K562 (cell line): Measurements from ENCODE around the gene RNF212B. TPM values are rescaled to one million over a fixed set of nuclear protein-coding genes. Genes with fewer than 3 reads are reported as not detected.
A peak's percentile ranks its signal among the peaks of the same experiment; 100 is the strongest.

Experiments used
- ATF1 ChIP-seq, 2 experiments: fragments of 450-650 bp in 1 of 2; IDR thresholded peaks; 2 replicates each; pipeline ENCODE4 v1.6.1; 2016; ENCODE audit warnings: missing compliant biosample characterization in 1 of 2, missing genetic modification characterization in 1 of 2
- BMI1 ChIP-seq: fragments of 150-350 bp; IDR thresholded peaks from 2 replicates; pipeline ENCODE4 v1.6.1; 2014; ENCODE audit warnings: low read length
- CBX8 ChIP-seq: fragments of 200-600 bp; sonication (generic); IDR thresholded peaks from 2 replicates; pipeline ENCODE4 v1.6.1; 2012; ENCODE audit warnings: borderline replicate concordance, mixed run types, low read depth, mild to moderate bottlenecking, moderate library complexity, mixed read lengths, low read length, control low read depth, inconsistent platforms; ENCODE audit not compliant: poor library complexity, severe bottlenecking; ENCODE audit errors: extremely low read depth
- E2F8 ChIP-seq: fragments of 450-650 bp; IDR thresholded peaks from 2 replicates; pipeline ENCODE4 v1.7.1; 2018; ENCODE audit warnings: mild to moderate bottlenecking, low read depth; ENCODE audit not compliant: partially characterized antibody
- EHMT2 ChIP-seq: fragments of 450-650 bp; IDR thresholded peaks from 2 replicates; pipeline ENCODE4 v1.6.1; 2018; ENCODE audit warnings: antibody characterized with exemption
- EP300 ChIP-seq: IDR thresholded peaks from 2 replicates; pipeline ENCODE4 v1.6.1; 2012; ENCODE audit warnings: low read length, improper control_type of control experiment
- GTF3C2 ChIP-seq: IDR thresholded peaks from 3 replicates; pipeline ENCODE4 v1.6.1; 2011; ENCODE audit warnings: borderline replicate concordance, mild to moderate bottlenecking, moderate library complexity; ENCODE audit not compliant: insufficient read length; ENCODE audit errors: extremely low read depth
- NR2C2 ChIP-seq, 2 experiments: fragments of 200-800 bp in 1 of 2; sonication (Bioruptor generic) in 1 of 2; sonication (generic) in 1 of 2; formaldehyde crosslinking in 1 of 2; IDR thresholded peaks; 2 replicates each; pipeline versions ENCODE4 v1.6.1 to v1.8.0; 2016 to 2022; ENCODE audit warnings: mild to moderate bottlenecking in 1 of 2, missing compliant biosample characterization in 1 of 2, missing genetic modification characterization in 1 of 2, missing genetic modification reagents in 1 of 2
- PHF21A ChIP-seq: fragments of 450-650 bp; IDR thresholded peaks from 2 replicates; pipeline ENCODE4 v1.6.1; 2017; ENCODE audit warnings: low read depth, borderline replicate concordance
- POLR2AphosphoS5 ChIP-seq: IDR thresholded peaks from 2 replicates; pipeline ENCODE4 v1.6.1; 2011; ENCODE audit warnings: mild to moderate bottlenecking, low read depth, low read length, moderate library complexity; ENCODE audit not compliant: control insufficient read depth, insufficient read depth
- RFX1 ChIP-seq: fragments of 450-650 bp; IDR thresholded peaks from 2 replicates; pipeline ENCODE4 v1.6.1; 2016; ENCODE audit warnings: mild to moderate bottlenecking, moderate library complexity
- SMAD4 ChIP-seq: fragments of 250-450 bp; sonication (Bioruptor Pico); conservative IDR thresholded peaks from 2 replicates; pipeline ENCODE4 v1.8.0; 2021; ENCODE audit warnings: inconsistent platforms, mild to moderate bottlenecking, moderate library complexity
- TRIM24 ChIP-seq, 2 experiments: fragments of 450-650 bp; IDR thresholded peaks; 2 replicates each; pipeline ENCODE4 v1.6.1; 2016
- ZNF384 ChIP-seq: IDR thresholded peaks from 2 replicates; pipeline ENCODE4 v1.6.1; 2012; ENCODE audit warnings: low read depth, low read length, improper control_type of control experiment
- ZNF668 ChIP-seq: fragments of 250-450 bp; sonication (Bioruptor Pico); IDR thresholded peaks from 2 replicates; pipeline ENCODE4 v1.8.0; 2022; ENCODE audit warnings: mild to moderate bottlenecking, inconsistent platforms
- polyA plus RNA-seq, 8 experiments: library from polyadenylated mRNA; depleted of rRNA in 4 of 8; stranded (reverse) in 5 of 8; unstranded in 3 of 8; fragments of >200 nt; fragmentation: Nextera tagmentation in 2 of 8; fragmentation: Illumina TruSeq in 1 of 8; extraction: Ambion mirVana in 2 of 8; extraction: Trizol in 1 of 8; gene quantifications; 2 replicates each; pipeline versions ENCODE4 v1.2.1 to v1.2.3, GENCODE V29; 2011 to 2014; ENCODE audit warnings: inconsistent platforms in 1 of 8, missing spikeins in 1 of 8
- total RNA-seq, 7 experiments: library from RNA; depleted of rRNA in 6 of 7; stranded (reverse); fragments of >200 nt in 6 of 7; fragmentation: Illumina TruSeq in 2 of 7; extraction: Trizol in 2 of 7; gene quantifications; 2 replicates each; pipeline versions ENCODE4 v1.2.1 to v1.2.3, GENCODE V29; 2011 to 2021; ENCODE audit warnings: low replicate concordance in 1 of 7
- TF ChIP-seq, protein P1 (sequence below), 2 experiments: fragments of 450-650 bp; IDR thresholded peaks; 2 replicates each; pipeline ENCODE4 v1.6.1; 2018; ENCODE audit warnings: mild to moderate bottlenecking in 2 of 2, low read depth in 1 of 2; ENCODE audit not compliant: partially characterized antibody in 2 of 2

Gene RNF212B
- total and polyA plus RNA-seq, 9 of the 15 experiments (the other 6 are each of a cell fraction or from before 2014, with no cell fraction given), result 0.15 to 0.43 (median 0.27) TPM; not detected in 3

DNA sequence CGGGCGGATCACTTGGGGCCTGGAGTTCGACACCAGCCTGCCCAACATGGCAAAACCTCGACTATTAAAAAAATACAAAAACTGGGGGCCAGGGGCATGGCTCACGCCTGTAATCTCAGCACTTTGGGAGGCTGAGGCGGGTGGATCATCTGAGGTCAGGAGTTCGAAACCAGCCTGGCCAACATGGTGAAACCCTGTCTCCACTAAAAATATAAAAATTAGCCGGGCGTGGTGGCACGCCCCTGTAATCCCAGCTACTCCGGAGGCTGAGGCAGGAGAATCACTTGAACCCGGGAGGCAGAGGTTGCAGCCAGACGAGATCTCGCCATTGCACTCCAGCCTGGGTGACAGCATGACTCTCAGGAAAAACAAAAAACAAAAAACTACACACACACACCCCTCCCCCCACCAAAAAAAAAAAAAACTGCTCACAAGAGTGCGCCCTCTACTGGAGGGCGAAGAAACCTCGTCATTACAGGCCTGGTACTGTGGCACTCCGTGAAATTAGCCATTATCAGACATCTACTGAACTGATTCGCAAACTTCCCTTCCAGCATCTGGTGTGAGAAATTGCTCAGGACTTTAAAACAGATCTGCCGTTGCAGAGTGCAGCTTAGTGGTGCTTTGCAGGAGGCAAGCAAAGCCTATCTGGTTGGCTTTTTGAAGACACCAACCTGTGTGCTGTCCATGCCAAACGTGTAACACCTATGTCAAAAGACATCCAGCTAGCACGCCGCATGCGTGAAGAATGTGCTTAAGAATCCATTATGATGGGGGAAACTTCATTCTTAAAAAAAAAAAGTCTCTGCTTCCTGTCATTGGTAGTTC lies 57.2 kb downstream of the RNF212B start (continued):
- TF ChIP-seq, protein P1, sequence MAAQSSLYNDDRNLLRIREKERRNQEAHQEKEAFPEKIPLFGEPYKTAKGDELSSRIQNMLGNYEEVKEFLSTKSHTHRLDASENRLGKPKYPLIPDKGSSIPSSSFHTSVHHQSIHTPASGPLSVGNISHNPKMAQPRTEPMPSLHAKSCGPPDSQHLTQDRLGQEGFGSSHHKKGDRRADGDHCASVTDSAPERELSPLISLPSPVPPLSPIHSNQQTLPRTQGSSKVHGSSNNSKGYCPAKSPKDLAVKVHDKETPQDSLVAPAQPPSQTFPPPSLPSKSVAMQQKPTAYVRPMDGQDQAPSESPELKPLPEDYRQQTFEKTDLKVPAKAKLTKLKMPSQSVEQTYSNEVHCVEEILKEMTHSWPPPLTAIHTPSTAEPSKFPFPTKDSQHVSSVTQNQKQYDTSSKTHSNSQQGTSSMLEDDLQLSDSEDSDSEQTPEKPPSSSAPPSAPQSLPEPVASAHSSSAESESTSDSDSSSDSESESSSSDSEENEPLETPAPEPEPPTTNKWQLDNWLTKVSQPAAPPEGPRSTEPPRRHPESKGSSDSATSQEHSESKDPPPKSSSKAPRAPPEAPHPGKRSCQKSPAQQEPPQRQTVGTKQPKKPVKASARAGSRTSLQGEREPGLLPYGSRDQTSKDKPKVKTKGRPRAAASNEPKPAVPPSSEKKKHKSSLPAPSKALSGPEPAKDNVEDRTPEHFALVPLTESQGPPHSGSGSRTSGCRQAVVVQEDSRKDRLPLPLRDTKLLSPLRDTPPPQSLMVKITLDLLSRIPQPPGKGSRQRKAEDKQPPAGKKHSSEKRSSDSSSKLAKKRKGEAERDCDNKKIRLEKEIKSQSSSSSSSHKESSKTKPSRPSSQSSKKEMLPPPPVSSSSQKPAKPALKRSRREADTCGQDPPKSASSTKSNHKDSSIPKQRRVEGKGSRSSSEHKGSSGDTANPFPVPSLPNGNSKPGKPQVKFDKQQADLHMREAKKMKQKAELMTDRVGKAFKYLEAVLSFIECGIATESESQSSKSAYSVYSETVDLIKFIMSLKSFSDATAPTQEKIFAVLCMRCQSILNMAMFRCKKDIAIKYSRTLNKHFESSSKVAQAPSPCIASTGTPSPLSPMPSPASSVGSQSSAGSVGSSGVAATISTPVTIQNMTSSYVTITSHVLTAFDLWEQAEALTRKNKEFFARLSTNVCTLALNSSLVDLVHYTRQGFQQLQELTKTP (IDR thresholded peaks at IDR 0.05; ENCODE audit: low read depth in 1 of 2, partially characterized antibody in 2 of 2), result peak in 1 of 2 experiments; percentile 67
- TF ChIP-seq BMI1 (no peak), ZNF384 (peak; percentile 100), GTF3C2 (no peak), CBX8 (no peak), PHF21A (peak; percentile 63; the same call in 1 of the 2 replicates), TRIM24 (IDR thresholded peaks at IDR 0.05) (peak; percentile 60 to 76; a peak in 3 of 4 replicates), E2F8 (peak; percentile 77), EP300 (peak; percentile 73; the same call in 1 of the 2 replicates), RFX1 (no peak), POLR2AphosphoS5 (no peak; the same call in 1 of the 2 replicates), ZNF668 (CRISPR knock-in tag) (no peak), ATF1 (CRISPR knock-in tag; IDR thresholded peaks at IDR 0.05) (no peak), ATF1 (tag; IDR thresholded peaks at IDR 0.05) (peak; percentile 75), EHMT2 (0 out of 2 replicates have a peak, but pooled peaks have one; percentile 17), SMAD4 (CRISPR knock-in tag) (peak; percentile 55), NR2C2 (CRISPR knock-in tag; IDR thresholded peaks at IDR 0.05) (no peak), NR2C2 (tag; IDR thresholded peaks at IDR 0.05) (peak; percentile 31; the same call in 1 of the 2 replicates)
